HEK293 (cell line): ENCODE results near the gene ZSCAN26.

Experiments used
- CTCF ChIA-PET: fragments of 350-600 bp; formaldehyde crosslinking; extraction: SDS; loops from one replicate; lab custom pipeline; 2021; ENCODE audit warnings: antibody characterized with exemption; lab: Yijun Ruan, JAX
- POLR2A ChIA-PET: fragments of 300-600 bp; formaldehyde crosslinking; extraction: SDS; loops from one replicate; lab custom pipeline; 2020; ENCODE audit warnings: antibody characterized with exemption, inconsistent platforms; lab: Yijun Ruan, JAX
- H3K27ac ChIP-seq: fragments of 200-500 bp; sonication (Bioruptor generic); 2 replicates; pipeline ENCODE4 v1.5.1; 2014; ENCODE audit warnings: low read depth, low read length, control low read depth, inconsistent platforms; ENCODE audit errors: extremely low read depth
- H3K36me3 ChIP-seq, 2 experiments: fragments of 200-500 bp in 1 of 2; sonication (Bioruptor generic) in 1 of 2; 1 replicate in 1 of 2; 2 replicates in 1 of 2; pipeline ENCODE4 v1.5.1; 2014 to 2017; ENCODE audit warnings: inconsistent platforms in 2 of 2, low read length in 2 of 2; ENCODE audit not compliant: control insufficient read depth in 2 of 2, insufficient read depth in 1 of 2
- H3K4me1 ChIP-seq: fragments of 200-500 bp; sonication (Bioruptor generic); 2 replicates; pipeline ENCODE4 v1.5.1; 2014; ENCODE audit warnings: mild to moderate bottlenecking, low read length, inconsistent platforms; ENCODE audit not compliant: control insufficient read depth, insufficient read depth
- H3K4me3 ChIP-seq: 2 replicates; pipeline ENCODE4 v1.5.1; 2011; ENCODE audit warnings: low read depth, mild to moderate bottlenecking, control low read depth, low read length, moderate library complexity
- H3K9me3 ChIP-seq: fragments of 200-500 bp; sonication (Bioruptor generic); 2 replicates; pipeline ENCODE4 v1.5.1; 2014; ENCODE audit warnings: low read depth, low read length, inconsistent platforms; ENCODE audit not compliant: control insufficient read depth, insufficient read depth
- FEZF1 ChIP-seq: fragments of 450-650 bp; formaldehyde crosslinking; IDR thresholded peaks from 2 replicates; pipeline ENCODE4 v1.5.1; 2016; ENCODE audit warnings: missing biosample characterization, missing genetic modification characterization
- KLF10 ChIP-seq: fragments of 450-650 bp; IDR thresholded peaks from 2 replicates; pipeline ENCODE4 v1.5.1; 2018; ENCODE audit warnings: missing biosample characterization, mild to moderate bottlenecking, missing genetic modification characterization
- PRDM1 ChIP-seq: fragments of 450-650 bp; formaldehyde crosslinking; IDR thresholded peaks from 2 replicates; pipeline ENCODE4; 2016; ENCODE audit warnings: missing biosample characterization, missing genetic modification characterization
- ZBTB17 ChIP-seq: fragments of 450-650 bp; formaldehyde crosslinking; IDR thresholded peaks from 2 replicates; pipeline ENCODE4 v1.5.1; 2016; ENCODE audit warnings: missing biosample characterization, missing genetic modification characterization
- ZBTB20 ChIP-seq: fragments of 450-650 bp; formaldehyde crosslinking; IDR thresholded peaks from 2 replicates; pipeline ENCODE4 v1.5.1; 2016; ENCODE audit warnings: missing biosample characterization, missing genetic modification characterization
- ZNF112 ChIP-seq: fragments of 450-650 bp; formaldehyde crosslinking; IDR thresholded peaks from 2 replicates; pipeline ENCODE4 v1.5.0; 2017; ENCODE audit warnings: missing biosample characterization, missing genetic modification characterization
- ZNF211 ChIP-seq: fragments of 450-650 bp; formaldehyde crosslinking; IDR thresholded peaks from 2 replicates; pipeline ENCODE4 v1.5.1; 2016; ENCODE audit warnings: low read depth, missing biosample characterization, missing genetic modification characterization
- ZNF311 ChIP-seq: fragments of 450-650 bp; formaldehyde crosslinking; IDR thresholded peaks from 2 replicates; pipeline ENCODE4 v1.5.1; 2017; ENCODE audit warnings: missing biosample characterization, missing genetic modification characterization, borderline replicate concordance
- ZNF37A ChIP-seq: fragments of 450-650 bp; IDR thresholded peaks from 2 replicates; pipeline ENCODE4 v1.5.1; 2018; ENCODE audit warnings: missing biosample characterization, missing genetic modification characterization
- ZNF473 ChIP-seq: fragments of 450-650 bp; formaldehyde crosslinking; IDR thresholded peaks from 2 replicates; pipeline ENCODE4 v1.5.1; 2017; ENCODE audit warnings: missing biosample characterization, missing genetic modification characterization
- ZNF510 ChIP-seq: fragments of 450-650 bp; formaldehyde crosslinking; IDR thresholded peaks from 2 replicates; pipeline ENCODE4 v1.5.1; 2018; ENCODE audit warnings: mild to moderate bottlenecking, missing genetic modification characterization, missing biosample characterization; ENCODE audit not compliant: insufficient replicate concordance
- ZNF521 ChIP-seq: fragments of 450-650 bp; formaldehyde crosslinking; IDR thresholded peaks from 2 replicates; pipeline ENCODE4 v1.5.1; 2017; ENCODE audit warnings: missing biosample characterization, mild to moderate bottlenecking, missing genetic modification characterization
- ZNF548 ChIP-seq: fragments of 450-650 bp; formaldehyde crosslinking; IDR thresholded peaks from 2 replicates; pipeline ENCODE4 v1.5.1; 2016; ENCODE audit warnings: missing biosample characterization, missing genetic modification characterization
- ZNF624 ChIP-seq: fragments of 450-650 bp; formaldehyde crosslinking; IDR thresholded peaks from 2 replicates; pipeline ENCODE4 v1.5.1; 2017; ENCODE audit warnings: missing biosample characterization, missing genetic modification characterization
- ZNF660 ChIP-seq: fragments of 450-650 bp; IDR thresholded peaks from 2 replicates; pipeline ENCODE4 v1.5.1; 2018; ENCODE audit warnings: missing biosample characterization, mild to moderate bottlenecking, missing genetic modification characterization
- ZSCAN16 ChIP-seq: fragments of 450-650 bp; formaldehyde crosslinking; IDR thresholded peaks from 2 replicates; pipeline ENCODE4 v1.5.1; 2016; ENCODE audit warnings: missing biosample characterization, missing genetic modification characterization
- TF ChIP-seq, protein P1 (sequence below): fragments of 450-650 bp; formaldehyde crosslinking; IDR thresholded peaks from 2 replicates; pipeline ENCODE4 v1.5.1; 2016; ENCODE audit warnings: missing biosample characterization, missing genetic modification characterization
- TF ChIP-seq, protein P2 (sequence below): fragments of 450-650 bp; formaldehyde crosslinking; IDR thresholded peaks from 2 replicates; pipeline ENCODE4 v1.5.1; 2017; ENCODE audit warnings: missing biosample characterization, missing genetic modification characterization
- TF ChIP-seq, protein P3 (sequence below): fragments of 450-650 bp; formaldehyde crosslinking; IDR thresholded peaks from 2 replicates; pipeline ENCODE4 v1.5.1; 2016; ENCODE audit warnings: missing biosample characterization, missing genetic modification characterization
- TF ChIP-seq, protein P4 (sequence below): fragments of 450-650 bp; formaldehyde crosslinking; optimal IDR thresholded peaks from 2 replicates; pipeline ENCODE3; 2016; ENCODE audit warnings: missing biosample characterization, mild to moderate bottlenecking, missing genetic modification characterization
- TF ChIP-seq, protein P5 (sequence below): fragments of 450-650 bp; formaldehyde crosslinking; IDR thresholded peaks from 2 replicates; pipeline ENCODE4 v1.5.1; 2017; ENCODE audit warnings: missing biosample characterization, missing genetic modification characterization
- TF ChIP-seq, protein P6 (sequence below): fragments of 450-650 bp; formaldehyde crosslinking; IDR thresholded peaks from 2 replicates; pipeline ENCODE4 v1.5.1; 2016; ENCODE audit warnings: missing biosample characterization, missing genetic modification characterization

Gene ZSCAN26

DNA sequence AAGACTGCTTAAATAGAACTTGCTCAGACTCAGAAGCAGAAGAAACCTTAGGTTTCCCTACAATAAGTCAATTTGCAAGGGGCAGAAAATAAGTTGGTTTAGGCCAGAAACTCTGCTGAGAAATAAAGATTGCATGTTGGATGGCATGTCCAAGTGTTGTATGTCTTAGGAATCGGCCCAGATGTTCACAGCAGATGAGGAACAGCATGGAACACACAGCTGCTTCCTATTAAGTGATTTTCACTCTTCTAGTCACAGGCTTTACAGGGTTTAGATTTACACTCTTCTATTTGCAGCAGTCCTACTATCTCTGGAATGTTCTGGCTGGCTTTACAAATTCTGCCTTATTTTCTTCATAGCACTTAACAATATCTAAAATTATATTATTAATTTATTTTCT lies 18.0 kb upstream of the ZSCAN26 start (continued):
- TF ChIP-seq, protein P1, sequence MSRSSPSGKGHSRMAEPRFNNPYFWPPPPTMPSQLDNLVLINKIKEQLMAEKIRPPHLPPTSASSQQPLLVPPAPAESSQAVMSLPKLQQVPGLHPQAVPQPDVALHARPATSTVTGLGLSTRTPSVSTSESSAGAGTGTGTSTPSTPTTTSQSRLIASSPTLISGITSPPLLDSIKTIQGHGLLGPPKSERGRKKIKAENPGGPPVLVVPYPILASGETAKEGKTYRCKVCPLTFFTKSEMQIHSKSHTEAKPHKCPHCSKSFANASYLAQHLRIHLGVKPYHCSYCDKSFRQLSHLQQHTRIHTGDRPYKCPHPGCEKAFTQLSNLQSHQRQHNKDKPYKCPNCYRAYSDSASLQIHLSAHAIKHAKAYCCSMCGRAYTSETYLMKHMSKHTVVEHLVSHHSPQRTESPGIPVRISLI (tag by site-specific recombination) = no peak
- TF ChIP-seq, all 188 proteins: peak for 0

DNA sequence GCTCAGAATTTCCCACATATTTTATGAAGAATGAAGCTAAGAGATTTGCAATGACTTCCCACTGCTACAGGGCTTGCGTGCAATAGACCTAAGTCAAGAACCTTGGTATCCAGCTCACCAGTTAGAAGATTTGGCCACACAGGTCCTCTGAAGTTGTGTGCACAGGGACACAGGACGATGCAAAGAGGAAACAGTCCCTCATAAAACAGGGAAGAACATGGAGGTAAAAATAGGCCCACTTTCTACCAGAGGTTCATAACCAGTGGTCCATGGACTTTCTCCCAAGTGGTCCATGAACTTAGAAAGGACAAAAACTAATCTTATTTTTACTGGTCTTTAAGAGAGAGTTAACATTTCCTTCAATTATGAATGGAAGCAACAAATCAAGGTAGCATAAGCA lies 16.2 kb upstream of the ZSCAN26 start:
- ChIA-PET POLR2A (interaction anchor here (0.6 to 0.7 kb wide), 2 partner anchors 85 to 99 kb away, joined by 3 to 5 read pairs; partner anchors contain the start of gene ZKSCAN3), CTCF (interaction anchor here (1.0 kb wide), 1 partner anchor 105 kb away, joined by 5 read pairs; no protein-coding TSS in a partner anchor)

DNA sequence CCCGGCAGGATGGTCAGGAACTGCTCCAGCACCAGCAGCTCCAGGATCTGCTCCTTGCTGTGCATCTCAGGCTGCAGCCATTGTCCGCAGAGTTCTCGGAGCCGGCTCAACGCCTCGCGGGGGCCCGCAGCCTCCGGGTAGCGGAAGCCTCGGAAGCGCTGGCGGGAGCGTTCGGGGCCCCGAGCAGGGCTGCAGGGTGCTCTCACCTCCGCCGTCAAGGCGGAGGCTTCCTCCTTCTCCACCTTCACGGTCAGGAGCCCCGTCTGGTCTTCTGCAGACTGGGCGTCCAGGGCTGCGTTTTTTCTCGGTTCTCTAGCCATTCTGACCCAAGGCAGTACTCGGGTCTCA lies 15.3 kb upstream of the ZSCAN26 start:
- H3K4me3 ChIP-seq = peak overlapping the region; percentile 74
- peaks cover 5% of the 10 kb centered on the region; the same call in 1 of the 2 replicates for H3K4me1 ChIP-seq
- H3K27ac ChIP-seq = peak overlapping the region; percentile 20; the same call in 1 of the 2 replicates
- POLR2A ChIA-PET = interaction anchor here (1.0 to 3.8 kb wide), 13 partner anchors 9 to 350 kb away, joined by 3 to 62 read pairs (median 5); partner anchors contain the start of genes PGBD1, ZKSCAN8, ZSCAN16 and ZSCAN26
- no peak for TF ChIP-seq ZNF473
- no peak for TF ChIP-seq ZNF112
- TF ChIP-seq, protein P2, sequence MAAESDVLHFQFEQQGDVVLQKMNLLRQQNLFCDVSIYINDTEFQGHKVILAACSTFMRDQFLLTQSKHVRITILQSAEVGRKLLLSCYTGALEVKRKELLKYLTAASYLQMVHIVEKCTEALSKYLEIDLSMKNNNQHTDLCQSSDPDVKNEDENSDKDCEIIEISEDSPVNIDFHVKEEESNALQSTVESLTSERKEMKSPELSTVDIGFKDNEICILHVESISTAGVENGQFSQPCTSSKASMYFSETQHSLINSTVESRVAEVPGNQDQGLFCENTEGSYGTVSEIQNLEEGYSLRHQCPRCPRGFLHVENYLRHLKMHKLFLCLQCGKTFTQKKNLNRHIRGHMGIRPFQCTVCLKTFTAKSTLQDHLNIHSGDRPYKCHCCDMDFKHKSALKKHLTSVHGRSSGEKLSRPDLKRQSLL (tag by site-specific recombination) = peak; percentile 65; the same call in 1 of the 2 replicates
- TF ChIP-seq, protein P3, sequence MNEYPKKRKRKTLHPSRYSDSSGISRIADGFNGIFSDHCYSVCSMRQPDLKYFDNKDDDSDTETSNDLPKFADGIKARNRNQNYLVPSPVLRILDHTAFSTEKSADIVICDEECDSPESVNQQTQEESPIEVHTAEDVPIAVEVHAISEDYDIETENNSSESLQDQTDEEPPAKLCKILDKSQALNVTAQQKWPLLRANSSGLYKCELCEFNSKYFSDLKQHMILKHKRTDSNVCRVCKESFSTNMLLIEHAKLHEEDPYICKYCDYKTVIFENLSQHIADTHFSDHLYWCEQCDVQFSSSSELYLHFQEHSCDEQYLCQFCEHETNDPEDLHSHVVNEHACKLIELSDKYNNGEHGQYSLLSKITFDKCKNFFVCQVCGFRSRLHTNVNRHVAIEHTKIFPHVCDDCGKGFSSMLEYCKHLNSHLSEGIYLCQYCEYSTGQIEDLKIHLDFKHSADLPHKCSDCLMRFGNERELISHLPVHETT (tag by site-specific recombination) = no peak
- TF ChIP-seq ZNF548 (tag by site-specific recombination) = no peak
- peak; percentile 89 for TF ChIP-seq ZBTB20 (tag by site-specific recombination)
- no peak for TF ChIP-seq ZNF37A
- TF ChIP-seq ZNF311 = no peak
- no peak for TF ChIP-seq ZSCAN16 (tag by site-specific recombination)
- TF ChIP-seq ZNF211 (tag by site-specific recombination) = no peak
- TF ChIP-seq FEZF1 (tag by site-specific recombination) = no peak
- TF ChIP-seq ZNF521 (tag by site-specific recombination) = no peak
- TF ChIP-seq ZBTB17 (tag by site-specific recombination) = peak; percentile 56
- no peak for TF ChIP-seq ZNF510
- TF ChIP-seq, protein P4, sequence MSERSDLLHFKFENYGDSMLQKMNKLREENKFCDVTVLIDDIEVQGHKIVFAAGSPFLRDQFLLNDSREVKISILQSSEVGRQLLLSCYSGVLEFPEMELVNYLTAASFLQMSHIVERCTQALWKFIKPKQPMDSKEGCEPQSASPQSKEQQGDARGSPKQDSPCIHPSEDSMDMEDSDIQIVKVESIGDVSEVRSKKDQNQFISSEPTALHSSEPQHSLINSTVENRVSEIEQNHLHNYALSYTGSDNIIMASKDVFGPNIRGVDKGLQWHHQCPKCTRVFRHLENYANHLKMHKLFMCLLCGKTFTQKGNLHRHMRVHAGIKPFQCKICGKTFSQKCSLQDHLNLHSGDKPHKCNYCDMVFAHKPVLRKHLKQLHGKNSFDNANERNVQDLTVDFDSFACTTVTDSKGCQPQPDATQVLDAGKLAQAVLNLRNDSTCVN (tag by site-specific recombination) = peak; percentile 38
- TF ChIP-seq ZNF624 (tag by site-specific recombination) = no peak
- TF ChIP-seq, protein P5, sequence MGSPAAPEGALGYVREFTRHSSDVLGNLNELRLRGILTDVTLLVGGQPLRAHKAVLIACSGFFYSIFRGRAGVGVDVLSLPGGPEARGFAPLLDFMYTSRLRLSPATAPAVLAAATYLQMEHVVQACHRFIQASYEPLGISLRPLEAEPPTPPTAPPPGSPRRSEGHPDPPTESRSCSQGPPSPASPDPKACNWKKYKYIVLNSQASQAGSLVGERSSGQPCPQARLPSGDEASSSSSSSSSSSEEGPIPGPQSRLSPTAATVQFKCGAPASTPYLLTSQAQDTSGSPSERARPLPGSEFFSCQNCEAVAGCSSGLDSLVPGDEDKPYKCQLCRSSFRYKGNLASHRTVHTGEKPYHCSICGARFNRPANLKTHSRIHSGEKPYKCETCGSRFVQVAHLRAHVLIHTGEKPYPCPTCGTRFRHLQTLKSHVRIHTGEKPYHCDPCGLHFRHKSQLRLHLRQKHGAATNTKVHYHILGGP (tag by site-specific recombination) = no peak
- TF ChIP-seq, protein P6, sequence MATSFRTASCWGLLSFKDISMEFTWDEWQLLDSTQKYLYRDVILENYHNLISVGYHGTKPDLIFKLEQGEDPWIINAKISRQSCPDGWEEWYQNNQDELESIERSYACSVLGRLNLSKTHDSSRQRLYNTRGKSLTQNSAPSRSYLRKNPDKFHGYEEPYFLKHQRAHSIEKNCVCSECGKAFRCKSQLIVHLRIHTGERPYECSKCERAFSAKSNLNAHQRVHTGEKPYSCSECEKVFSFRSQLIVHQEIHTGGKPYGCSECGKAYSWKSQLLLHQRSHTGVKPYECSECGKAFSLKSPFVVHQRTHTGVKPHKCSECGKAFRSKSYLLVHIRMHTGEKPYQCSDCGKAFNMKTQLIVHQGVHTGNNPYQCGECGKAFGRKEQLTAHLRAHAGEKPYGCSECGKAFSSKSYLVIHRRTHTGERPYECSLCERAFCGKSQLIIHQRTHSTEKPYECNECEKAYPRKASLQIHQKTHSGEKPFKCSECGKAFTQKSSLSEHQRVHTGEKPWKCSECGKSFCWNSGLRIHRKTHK = no peak
- no peak for TF ChIP-seq PRDM1
- TF ChIP-seq KLF10 (tag by site-specific recombination) = no peak
- TF ChIP-seq, all 188 proteins: peak for 4
- H3K9me3 ChIP-seq = no peaks in the 10 kb centered on the region
- CTCF ChIA-PET = interaction anchor here (0.9 to 1.0 kb wide), 2 partner anchors 9 to 105 kb away, joined by 3 read pairs; no protein-coding TSS in a partner anchor
- H3K36me3 ChIP-seq = peaks cover 6 to 27% of the 10 kb centered on the region in 2 experiments

More for the DNA sequence above, 16.2 kb upstream of the ZSCAN26 start:
- TF ChIP-seq ZNF660 (tag by site-specific recombination) = no peak
- TF ChIP-seq PRDM1 = 0 out of 2 replicates have a peak, but pooled peaks have one; percentile 20
- Histone ChIP-seq H3K27ac (no peak overlapping the region), H3K36me3 (peaks cover 10 to 36% of the 10 kb centered on the region in 2 experiments), H3K4me3 (peak overlapping the region; percentile 74), H3K4me1 (peaks cover 5% of the 10 kb centered on the region; the same call in 1 of the 2 replicates), H3K9me3 (no peaks in the 10 kb centered on the region)
